ENCODE measurements around the gene MPRIP.

DNA sequence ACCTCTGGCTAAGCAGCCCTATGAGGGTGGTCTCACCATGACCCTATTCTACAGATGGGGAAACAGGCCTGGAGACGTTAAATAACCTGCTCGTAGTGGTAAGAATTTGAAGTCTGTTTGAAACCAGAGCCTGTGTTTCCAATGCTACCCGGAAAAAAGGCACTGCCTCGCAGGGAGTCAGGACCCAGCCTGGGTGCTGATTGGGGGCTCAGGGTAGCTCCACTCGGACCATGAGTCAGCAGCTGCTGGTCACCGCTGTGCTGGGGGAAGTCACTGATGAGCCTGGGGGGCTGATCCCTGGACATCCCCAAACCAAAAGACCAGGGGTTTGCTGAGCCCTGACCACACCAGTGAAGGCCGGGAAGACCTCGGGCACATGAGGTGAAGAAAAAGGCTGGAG lies 173.3 kb downstream of the MPRIP start:
- TF ChIP-seq EZH2 (IDR thresholded peaks at IDR 0.05; ENCODE audit: borderline replicate concordance, insufficient read depth, low read length, poor library complexity, severe bottlenecking) (no peak), TAF1 (IDR thresholded peaks at IDR 0.05; ENCODE audit: low read depth) (no peak)
- TF ChIP-seq, protein P1, sequence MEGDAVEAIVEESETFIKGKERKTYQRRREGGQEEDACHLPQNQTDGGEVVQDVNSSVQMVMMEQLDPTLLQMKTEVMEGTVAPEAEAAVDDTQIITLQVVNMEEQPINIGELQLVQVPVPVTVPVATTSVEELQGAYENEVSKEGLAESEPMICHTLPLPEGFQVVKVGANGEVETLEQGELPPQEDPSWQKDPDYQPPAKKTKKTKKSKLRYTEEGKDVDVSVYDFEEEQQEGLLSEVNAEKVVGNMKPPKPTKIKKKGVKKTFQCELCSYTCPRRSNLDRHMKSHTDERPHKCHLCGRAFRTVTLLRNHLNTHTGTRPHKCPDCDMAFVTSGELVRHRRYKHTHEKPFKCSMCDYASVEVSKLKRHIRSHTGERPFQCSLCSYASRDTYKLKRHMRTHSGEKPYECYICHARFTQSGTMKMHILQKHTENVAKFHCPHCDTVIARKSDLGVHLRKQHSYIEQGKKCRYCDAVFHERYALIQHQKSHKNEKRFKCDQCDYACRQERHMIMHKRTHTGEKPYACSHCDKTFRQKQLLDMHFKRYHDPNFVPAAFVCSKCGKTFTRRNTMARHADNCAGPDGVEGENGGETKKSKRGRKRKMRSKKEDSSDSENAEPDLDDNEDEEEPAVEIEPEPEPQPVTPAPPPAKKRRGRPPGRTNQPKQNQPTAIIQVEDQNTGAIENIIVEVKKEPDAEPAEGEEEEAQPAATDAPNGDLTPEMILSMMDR (IDR thresholded peaks at IDR 0.05; ENCODE audit: poor library complexity, severe bottlenecking) = no peak
